Endothelial cell of umbilical vein (primary cell): ENCODE results near the gene ELMO1. TPM values are rescaled to one million over a fixed set of nuclear protein-coding genes. Genes with fewer than 3 reads are reported as not detected.

ENCODE experiments used
- BruUV-seq: library from RNA; stranded (reverse); fragments of 400-500 nt; replicated peaks from 2 replicates; lab custom pipeline; 2021; lab: Mats Ljungman, UMichigan
- CTCF ChIA-PET: fragments of 300-600, 350-600 bp; sonication (Branson Sonifier 250); formaldehyde crosslinking; loops from one replicate; lab custom pipeline; 2021; ENCODE audit warnings: antibody characterized with exemption, inconsistent platforms; lab: Charles Lee
- POLR2A ChIA-PET: fragments of 300-600, 350-600 bp; sonication (Branson Sonifier 250); formaldehyde crosslinking; loops from one replicate; lab custom pipeline; 2021; ENCODE audit warnings: antibody characterized with exemption, inconsistent platforms; lab: Charles Lee
- DNase-seq: peaks from one replicate; pipeline ENCODE4 v3.0.0-alpha.2; 2011; ENCODE audit warnings: low read depth, low spot score
- FAIRE-seq: peaks from 2 replicates; lab custom pipeline; 2011; peaks lifted over from hg19 to GRCh38; lab: Jason Lieb, UNC
- H2AFZ ChIP-seq: 2 replicates; pipeline ENCODE4 v1.6.0; 2012; ENCODE audit warnings: low read depth, low read length, control low read depth, inconsistent platforms
- H3K27ac ChIP-seq: 2 replicates; pipeline ENCODE4 v1.5.1; 2011; ENCODE audit warnings: low read depth, mild to moderate bottlenecking, control low read depth, low read length, moderate library complexity; ENCODE audit not compliant: insufficient read depth
- H3K27me3 ChIP-seq, 2 experiments: 2 replicates each; pipeline versions ENCODE4 v1.6.0 to v1.6.1; 2011; ENCODE audit warnings: low read length in 2 of 2, mixed read lengths in 1 of 2; ENCODE audit not compliant: control insufficient read depth in 2 of 2, insufficient read depth in 2 of 2
- H3K36me3 ChIP-seq, 2 experiments: 2 replicates in 1 of 2; 3 replicates in 1 of 2; pipeline ENCODE4 v1.5.1; 2011; ENCODE audit warnings: low read length in 2 of 2, mild to moderate bottlenecking in 1 of 2, moderate library complexity in 1 of 2; ENCODE audit not compliant: control insufficient read depth in 2 of 2, insufficient read depth in 2 of 2; ENCODE audit errors: extremely low read depth in 1 of 2
- H3K4me1 ChIP-seq: 3 replicates; pipeline ENCODE4 v1.5.1; 2011; ENCODE audit warnings: mild to moderate bottlenecking, low read length; ENCODE audit not compliant: control insufficient read depth, insufficient read depth; ENCODE audit errors: extremely low read depth
- H3K4me2 ChIP-seq: 2 replicates; pipeline ENCODE4 v1.6.1; 2011; ENCODE audit warnings: low read length, control low read depth, mixed read lengths; ENCODE audit not compliant: insufficient read depth
- H3K4me3 ChIP-seq, 3 experiments: fragments of 200-600 bp in 1 of 3; sonication (generic), shearing (Covaris generic) in 1 of 3; replicated peaks in 1 of 3; 2 replicates each; pipeline ENCODE4 v1.5.1; 2011 to 2016; ENCODE audit warnings: control low read depth in 3 of 3, low read length in 3 of 3, mild to moderate bottlenecking in 2 of 3, inconsistent platforms in 1 of 3, low read depth in 1 of 3, moderate library complexity in 1 of 3; ENCODE audit not compliant: insufficient read depth in 1 of 3
- H3K79me2 ChIP-seq: 2 replicates; pipeline ENCODE4 v1.6.0; 2012; ENCODE audit warnings: low read length, inconsistent platforms; ENCODE audit not compliant: control insufficient read depth, insufficient read depth
- H3K9ac ChIP-seq: replicated peaks from 2 replicates; pipeline ENCODE3; 2011; ENCODE audit warnings: low read length, control low read depth; ENCODE audit not compliant: insufficient read depth; ENCODE audit errors: extremely low read depth
- H3K9me1 ChIP-seq: replicated peaks from 3 replicates; pipeline ENCODE4 v1.6.0; 2011; ENCODE audit warnings: mild to moderate bottlenecking, low read length; ENCODE audit not compliant: control insufficient read depth, insufficient read depth; ENCODE audit errors: extremely low read depth
- H3K9me3 ChIP-seq: replicated peaks from 2 replicates; pipeline ENCODE4 v1.5.1; 2012; ENCODE audit warnings: low read length, inconsistent platforms; ENCODE audit not compliant: control insufficient read depth, insufficient read depth
- H4K20me1 ChIP-seq: replicated peaks from 2 replicates; pipeline ENCODE3; 2011; ENCODE audit warnings: mild to moderate bottlenecking, low read length; ENCODE audit not compliant: control insufficient read depth, insufficient read depth; ENCODE audit errors: extremely low read depth
- EZH2 ChIP-seq: IDR thresholded peaks from 2 replicates; pipeline ENCODE4 v1.6.1; 2012; ENCODE audit warnings: borderline replicate concordance, low read depth, mild to moderate bottlenecking, moderate library complexity, low read length, inconsistent platforms; ENCODE audit not compliant: severe bottlenecking
- FOS ChIP-seq: IDR thresholded peaks from 2 replicates; pipeline ENCODE4 v1.6.1; 2011; ENCODE audit warnings: mild to moderate bottlenecking, low read length, moderate library complexity, borderline replicate concordance; ENCODE audit not compliant: insufficient read depth
- GATA2 ChIP-seq: IDR thresholded peaks from 2 replicates; pipeline ENCODE4 v1.7.0; 2011; ENCODE audit warnings: low read depth, mild to moderate bottlenecking, moderate library complexity, mixed read lengths, low read length; ENCODE audit not compliant: insufficient read length, insufficient read depth
- JUN ChIP-seq: IDR thresholded peaks from 2 replicates; pipeline ENCODE4 v1.6.1; 2011; ENCODE audit warnings: borderline replicate concordance, low read depth; ENCODE audit not compliant: insufficient read length, insufficient read depth
- MYC ChIP-seq: IDR thresholded peaks from one replicate; pipeline ENCODE4 v1.6.1; 2011; ENCODE audit warnings: mild to moderate bottlenecking, low read depth, low read length
- POLR2A ChIP-seq: IDR thresholded peaks from 2 replicates; pipeline ENCODE4 v1.6.1; 2012; ENCODE audit warnings: low read depth, mild to moderate bottlenecking, control low read depth, low read length
- POLR2AphosphoS5 ChIP-seq: IDR thresholded peaks from 2 replicates; pipeline ENCODE4 v1.6.1; 2012; ENCODE audit warnings: low read depth, mild to moderate bottlenecking, control low read depth, low read length, moderate library complexity; ENCODE audit not compliant: insufficient read depth
- dilution Hi-C: fragments of 300-500 bp; cut with MboI; formaldehyde crosslinking; loops from one replicate; pipeline ENCODE4 v1.15.0; 2019; ENCODE audit warnings: low sequenced_read_pairs; ENCODE audit not compliant: extremely low pct_ligation_motif_present
- intact Hi-C: fragments of 100-400 bp; cut with micrococcal nuclease; formaldehyde crosslinking; loops from one replicate; pipeline ENCODE4 v1.10.0; 2022
- polyA plus RNA-seq, 4 experiments: library from polyadenylated mRNA; depleted of rRNA in 3 of 4; stranded (reverse) in 3 of 4; unstranded in 1 of 4; fragments of >200 nt; gene quantifications; 2 replicates each; pipeline versions ENCODE4 v1.2.1 to v1.2.3, GENCODE V29; 2011 to 2012; ENCODE audit warnings: missing spikeins in 1 of 4
- total RNA-seq: library from RNA; stranded (reverse); gene quantifications from 2 replicates; pipeline ENCODE4 v1.2.3, GENCODE V29; 2021
- TF ChIP-seq, protein P1 (sequence below): IDR thresholded peaks from 2 replicates; pipeline ENCODE4 v1.6.1; 2011; ENCODE audit not compliant: insufficient read depth, insufficient read length
- TF ChIP-seq, protein P2 (sequence below), 2 donors: IDR thresholded peaks; 1 replicate in 1 of 2; 2 replicates in 1 of 2; pipeline ENCODE4 v1.5.1; 2011; ENCODE audit warnings: low read length in 2 of 2, mild to moderate bottlenecking in 2 of 2, moderate library complexity in 2 of 2, control low read depth in 1 of 2, inconsistent platforms in 1 of 2, low read depth in 1 of 2; ENCODE audit not compliant: insufficient read depth in 1 of 2; ENCODE audit errors: extremely low read depth in 1 of 2

ELMO1 gene
- total and polyA plus RNA-seq, 2 donors (not counting 3 experiments of a cell fraction or from before 2014, with no cell fraction given) = 17.0 to 30.6 TPM

DNA sequence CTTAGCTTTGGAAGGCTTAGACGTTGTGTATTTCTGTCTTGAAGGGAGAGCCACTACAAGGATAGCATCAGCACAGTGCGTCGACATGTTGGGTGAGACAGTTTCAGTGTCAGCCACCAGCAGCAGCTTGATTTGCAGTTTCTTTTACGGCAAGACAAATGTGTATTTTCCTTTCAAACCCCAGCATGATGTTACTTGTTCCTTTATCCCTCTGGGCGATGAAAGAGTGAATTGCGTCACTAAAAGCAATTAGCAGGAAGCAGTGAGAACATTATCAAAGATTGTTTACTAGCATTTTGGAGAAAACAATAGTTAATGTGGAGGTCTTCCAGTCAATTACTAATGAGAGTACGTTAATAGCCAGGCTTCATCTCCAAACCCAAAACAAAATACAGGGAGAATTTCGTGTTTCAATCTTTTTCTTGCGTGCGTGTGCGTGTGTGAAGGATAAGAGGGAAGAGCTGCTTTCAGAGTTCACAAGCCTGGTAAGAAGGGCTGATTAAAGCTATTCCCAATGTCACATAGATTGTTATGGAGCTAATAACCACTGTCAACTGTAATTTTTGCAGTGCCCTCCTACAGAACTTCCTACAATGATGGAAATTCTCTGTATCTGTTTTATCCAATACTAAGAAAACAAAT, 567.3 kb downstream of the ELMO1 start:
- Histone ChIP-seq H3K9me3 (no peaks in the 10 kb centered on the region), H3K4me1 (no peaks in the 10 kb centered on the region), H3K9ac (no peak overlapping the region), H2AFZ (no peak overlapping the region), H3K4me2 (no peak overlapping the region), H3K9me1 (no peaks in the 10 kb centered on the region), H3K27me3 (no peaks in the 10 kb centered on the region), H3K79me2 (no peaks in the 10 kb centered on the region), H4K20me1 (no peaks in the 10 kb centered on the region), H3K36me3 (peaks cover 0 to 7% of the 10 kb centered on the region in 2 experiments), H3K4me3 (no peak overlapping the region), H3K27ac (no peak overlapping the region)
- no peak for TF ChIP-seq MYC
- TF ChIP-seq, protein P1, sequence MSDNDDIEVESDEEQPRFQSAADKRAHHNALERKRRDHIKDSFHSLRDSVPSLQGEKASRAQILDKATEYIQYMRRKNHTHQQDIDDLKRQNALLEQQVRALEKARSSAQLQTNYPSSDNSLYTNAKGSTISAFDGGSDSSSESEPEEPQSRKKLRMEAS = no peak
- no peak for TF ChIP-seq POLR2AphosphoS5
- TF ChIP-seq, protein P2, sequence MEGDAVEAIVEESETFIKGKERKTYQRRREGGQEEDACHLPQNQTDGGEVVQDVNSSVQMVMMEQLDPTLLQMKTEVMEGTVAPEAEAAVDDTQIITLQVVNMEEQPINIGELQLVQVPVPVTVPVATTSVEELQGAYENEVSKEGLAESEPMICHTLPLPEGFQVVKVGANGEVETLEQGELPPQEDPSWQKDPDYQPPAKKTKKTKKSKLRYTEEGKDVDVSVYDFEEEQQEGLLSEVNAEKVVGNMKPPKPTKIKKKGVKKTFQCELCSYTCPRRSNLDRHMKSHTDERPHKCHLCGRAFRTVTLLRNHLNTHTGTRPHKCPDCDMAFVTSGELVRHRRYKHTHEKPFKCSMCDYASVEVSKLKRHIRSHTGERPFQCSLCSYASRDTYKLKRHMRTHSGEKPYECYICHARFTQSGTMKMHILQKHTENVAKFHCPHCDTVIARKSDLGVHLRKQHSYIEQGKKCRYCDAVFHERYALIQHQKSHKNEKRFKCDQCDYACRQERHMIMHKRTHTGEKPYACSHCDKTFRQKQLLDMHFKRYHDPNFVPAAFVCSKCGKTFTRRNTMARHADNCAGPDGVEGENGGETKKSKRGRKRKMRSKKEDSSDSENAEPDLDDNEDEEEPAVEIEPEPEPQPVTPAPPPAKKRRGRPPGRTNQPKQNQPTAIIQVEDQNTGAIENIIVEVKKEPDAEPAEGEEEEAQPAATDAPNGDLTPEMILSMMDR (IDR thresholded peaks at IDR 0.05; ENCODE audit: extremely low read depth in 1 of 2, insufficient read depth in 1 of 2, low read depth in 1 of 2, low read length in 2 of 2) = no peak
- no peak for TF ChIP-seq GATA2
- TF ChIP-seq FOS = no peak
- TF ChIP-seq EZH2 = no peak
- no peak for TF ChIP-seq JUN
- TF ChIP-seq POLR2A = no peak
- intact Hi-C loops (no loop called here), dilution Hi-C loops (no loop called here)
- DNase-seq (no peak), FAIRE-seq (no peak)
- CTCF ChIA-PET = no interaction called here
- POLR2A ChIA-PET = no interaction called here
- BruUV-seq = no TSS peak
